GM12864 (cell line): ENCODE data around the gene FBN1.

ENCODE experiments used
- DNase-seq: peaks from one replicate; pipeline ENCODE4 v3.0.0-alpha.2; 2011; ENCODE audit warnings: low read depth
- H3K4me3 ChIP-seq: 2 replicates; pipeline ENCODE4 v1.5.1; 2011; ENCODE audit warnings: mild to moderate bottlenecking, low read depth, low read length, control low read depth
- CTCF ChIP-seq: IDR thresholded peaks from 2 replicates; pipeline ENCODE4 v1.5.1; 2011; ENCODE audit warnings: low read depth, mild to moderate bottlenecking, moderate library complexity, low read length, control low read depth, inconsistent platforms; ENCODE audit errors: missing control alignments

Gene FBN1

GRCh38 chr15:48478581-48478980 lies 166.9 kb downstream of the FBN1 start:
- no peak overlapping the region for H3K4me3 ChIP-seq
- DNase-seq, result no peak
- no peak for TF ChIP-seq CTCF

- TF ChIP-seq CTCF, result no peak
- no peak for DNase-seq
- no peak overlapping the region for H3K4me3 ChIP-seq
These were observed 167.6 kb downstream of the FBN1 start for GRCh38 chr15:48477795-48478360.

GRCh38 chr15:48475600-48476395 lies 169.7 kb downstream of the FBN1 start:
- no peak for TF ChIP-seq CTCF
- DNase-seq, result no peak
- no peak overlapping the region for H3K4me3 ChIP-seq

GRCh38 chr15:48473667-48474066 lies 171.8 kb downstream of the FBN1 start:
- no peak for DNase-seq
- H3K4me3 ChIP-seq, result no peak overlapping the region
- no peak for TF ChIP-seq CTCF

- no peak for DNase-seq
- TF ChIP-seq CTCF, result no peak
- H3K4me3 ChIP-seq, result no peak overlapping the region
These were observed 172.8 kb downstream of the FBN1 start for GRCh38 chr15:48472756-48473155.

GRCh38 chr15:48471073-48471472 lies 174.4 kb downstream of the FBN1 start:
- no peak for TF ChIP-seq CTCF
- no peak overlapping the region for H3K4me3 ChIP-seq
- DNase-seq, result no peak

- TF ChIP-seq CTCF, result no peak
- no peak for DNase-seq
- no peak overlapping the region for H3K4me3 ChIP-seq
These were observed 175.4 kb downstream of the FBN1 start for GRCh38 chr15:48470096-48470495.
